BLaER1 treated with 17β-estradiol and CSF1 and Interleukin-3, amounts not matched to agents 10 nM and 100 nM (cell line): ENCODE data around the gene NKX1-2.

Experiments
- H3K27ac ChIP-seq, 11 experiments: shearing (Covaris generic); formaldehyde crosslinking; 2 replicates each; pipeline ENCODE4 v1.8.1; 2022
- H3K27me3 ChIP-seq, 11 experiments: shearing (Covaris generic); formaldehyde crosslinking; 2 replicates each; pipeline ENCODE4 v1.8.1; 2022
- H3K36me3 ChIP-seq, 11 experiments: shearing (Covaris generic); formaldehyde crosslinking; 2 replicates each; pipeline ENCODE4 v1.8.1; 2022
- H3K4me1 ChIP-seq, 10 experiments: shearing (Covaris generic); formaldehyde crosslinking; 2 replicates each; pipeline ENCODE4 v1.8.1; 2022
- H3K4me2 ChIP-seq, 11 experiments: shearing (Covaris generic); formaldehyde crosslinking; 2 replicates each; pipeline ENCODE4 v1.8.1; 2022
- H3K4me3 ChIP-seq, 10 experiments: shearing (Covaris generic); formaldehyde crosslinking; 2 replicates each; pipeline ENCODE4 v1.8.1; 2022
- H3K9ac ChIP-seq, 11 experiments: shearing (Covaris generic); formaldehyde crosslinking; 2 replicates each; pipeline ENCODE4 v1.8.1; 2022
- H3K9me3 ChIP-seq, 11 experiments: shearing (Covaris generic); formaldehyde crosslinking; replicated peaks in 1 of 11; 2 replicates each; pipeline ENCODE4 v1.8.1; 2022
- H4K20me1 ChIP-seq, 11 experiments: shearing (Covaris generic); formaldehyde crosslinking; 2 replicates each; pipeline ENCODE4 v1.8.1; 2022
- Cebpa-rat ChIP-seq, 11 experiments: shearing (Covaris generic); IDR thresholded peaks; 2 replicates each; pipeline ENCODE4 v1.8.1; 2022

The NKX1-2 gene

GRCh38 chr10:124429576-124429975 lies 20.3 kb downstream of the NKX1-2 start:
- H3K27me3 ChIP-seq: peaks cover 0 to 5% (median 0%) of the 10 kb centered on the region in 11 experiments; a peak in 2 of 22 replicates
- peaks cover 0 to 5% (median 0%) of the 10 kb centered on the region in 10 experiments; a peak in 1 of 20 replicates for H3K4me1 ChIP-seq
- no peaks in the 10 kb centered on the region for H4K20me1 ChIP-seq
- no peak overlapping the region for H3K9ac ChIP-seq
- H3K9me3 ChIP-seq: no peaks in the 10 kb centered on the region
- H3K36me3 ChIP-seq: no peaks in the 10 kb centered on the region
- no peak overlapping the region for H3K4me3 ChIP-seq
- TF ChIP-seq Cebpa-rat (IDR thresholded peaks at IDR 0.05): no peak
- no peak overlapping the region for H3K4me2 ChIP-seq
- no peak overlapping the region for H3K27ac ChIP-seq

DNA sequence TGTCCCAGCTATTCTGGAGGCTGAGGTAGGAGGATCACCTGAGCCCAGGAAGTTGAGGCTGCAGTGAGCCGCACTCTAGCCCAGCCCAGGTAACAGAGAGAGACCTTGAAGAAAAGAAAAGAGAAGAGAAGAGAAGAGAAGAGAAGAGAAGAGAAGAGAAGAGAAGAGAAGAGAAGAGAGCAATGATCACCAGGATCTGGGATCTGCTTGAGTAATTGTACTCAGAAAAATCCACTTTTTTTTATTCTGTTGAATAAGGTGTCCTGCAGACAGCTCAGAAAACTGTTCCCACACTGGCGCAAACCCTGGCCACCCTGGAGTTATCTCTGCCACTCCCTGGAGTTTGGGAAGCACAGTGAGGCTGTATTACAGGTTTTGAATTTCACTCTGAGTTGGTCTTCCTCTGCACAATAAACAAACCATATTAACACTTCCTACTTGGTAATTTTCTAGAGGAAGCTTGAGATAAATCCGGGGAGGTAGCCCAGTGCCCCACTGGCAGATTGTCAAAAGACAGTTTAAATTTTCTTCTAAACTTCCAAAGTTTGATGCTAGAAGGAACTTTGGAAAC lies 21.5 kb downstream of the NKX1-2 start:
- H3K9me3 ChIP-seq: no peaks in the 10 kb centered on the region
- no peak overlapping the region for H3K9ac ChIP-seq
- TF ChIP-seq Cebpa-rat (IDR thresholded peaks at IDR 0.05): no peak
- H3K27ac ChIP-seq: no peak overlapping the region
- H3K4me3 ChIP-seq: no peak overlapping the region
- H3K4me2 ChIP-seq: no peak overlapping the region
- H3K27me3 ChIP-seq: peaks cover 0 to 5% (median 0%) of the 10 kb centered on the region in 11 experiments; a peak in 2 of 22 replicates
- peaks cover 0 to 5% (median 0%) of the 10 kb centered on the region in 10 experiments; a peak in 1 of 20 replicates for H3K4me1 ChIP-seq
- no peaks in the 10 kb centered on the region for H4K20me1 ChIP-seq
- H3K36me3 ChIP-seq: no peaks in the 10 kb centered on the region

GRCh38 chr10:124425227-124425962 lies 24.4 kb downstream of the NKX1-2 start:
- Histone ChIP-seq H3K9ac (no peak overlapping the region), H3K4me2 (no peak overlapping the region), H3K9me3 (no peaks in the 10 kb centered on the region), H3K27ac (no peak overlapping the region), H3K4me1 (peaks cover 0 to 5% (median 0%) of the 10 kb centered on the region in 10 experiments; a peak in 1 of 20 replicates), H3K27me3 (no peaks in the 10 kb centered on the region; a peak in 2 of 22 replicates), H4K20me1 (no peaks in the 10 kb centered on the region), H3K4me3 (no peak overlapping the region), H3K36me3 (no peaks in the 10 kb centered on the region)
- no peak for TF ChIP-seq Cebpa-rat (IDR thresholded peaks at IDR 0.05)

GRCh38 chr10:124423813-124424212 lies 26.0 kb downstream of the NKX1-2 start:
- no peaks in the 10 kb centered on the region for H3K9me3 ChIP-seq
- no peak overlapping the region for H3K9ac ChIP-seq
- no peak for TF ChIP-seq Cebpa-rat (IDR thresholded peaks at IDR 0.05)
- no peaks in the 10 kb centered on the region for H3K36me3 ChIP-seq
- peaks cover 0 to 5% (median 0%) of the 10 kb centered on the region in 11 experiments; a peak in 3 of 22 replicates for H3K27me3 ChIP-seq
- no peak overlapping the region for H3K4me3 ChIP-seq
- no peak overlapping the region for H3K27ac ChIP-seq
- no peak overlapping the region for H3K4me2 ChIP-seq
- peaks cover 0 to 6% (median 5%) of the 10 kb centered on the region in 10 experiments; a peak in 7 of 20 replicates for H3K4me1 ChIP-seq
- H4K20me1 ChIP-seq: no peaks in the 10 kb centered on the region

- H3K4me3 ChIP-seq: no peak overlapping the region
- H3K9me3 ChIP-seq: no peaks in the 10 kb centered on the region
- H3K4me2 ChIP-seq: no peak overlapping the region
- H3K4me1 ChIP-seq: peaks cover 2 to 10% (median 6%) of the 10 kb centered on the region in 10 experiments
- H3K27me3 ChIP-seq: peaks cover 0 to 5% (median 0%) of the 10 kb centered on the region in 11 experiments; a peak in 3 of 22 replicates
- no peak overlapping the region for H3K9ac ChIP-seq
- H3K36me3 ChIP-seq: no peaks in the 10 kb centered on the region
- peaks cover 0 to 9% (median 2%) of the 10 kb centered on the region in 11 experiments; a peak in 10 of 22 replicates for H4K20me1 ChIP-seq
- no peak for TF ChIP-seq Cebpa-rat (IDR thresholded peaks at IDR 0.05)
- no peak overlapping the region for H3K27ac ChIP-seq
Observed at GRCh38 chr10:124422742-124423141, 27.1 kb downstream of the NKX1-2 start.

DNA sequence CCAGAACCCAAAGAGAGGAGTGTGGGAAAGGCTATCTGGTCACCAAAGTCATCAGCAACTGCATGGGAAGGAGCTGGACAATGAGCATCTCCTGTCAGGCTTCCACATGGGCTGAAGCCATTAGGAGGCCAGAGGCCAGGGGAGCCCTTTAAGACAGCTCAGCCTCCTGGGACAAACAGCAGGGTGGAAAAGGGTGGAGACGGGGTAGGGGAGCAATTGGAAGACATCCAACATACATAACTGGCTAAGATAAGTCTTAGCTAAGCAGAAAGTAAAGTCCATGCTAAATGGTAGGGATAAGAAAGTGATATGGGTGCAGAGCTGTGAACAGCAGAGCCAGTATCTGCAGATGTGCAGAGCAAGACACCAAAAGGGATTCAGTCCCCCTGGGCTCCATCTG lies 29.6 kb downstream of the NKX1-2 start:
- no peak overlapping the region for H3K27ac ChIP-seq
- TF ChIP-seq Cebpa-rat (IDR thresholded peaks at IDR 0.05): no peak
- H3K4me2 ChIP-seq: no peak overlapping the region
- H3K9me3 ChIP-seq: no peaks in the 10 kb centered on the region
- no peak overlapping the region for H3K4me3 ChIP-seq
- peaks cover 3 to 34% (median 24%) of the 10 kb centered on the region in 11 experiments; a peak in 15 of 22 replicates for H4K20me1 ChIP-seq
- peaks cover 12 to 20% (median 17%) of the 10 kb centered on the region in 10 experiments for H3K4me1 ChIP-seq
- H3K36me3 ChIP-seq: no peaks in the 10 kb centered on the region
- H3K27me3 ChIP-seq: peaks cover 0 to 5% (median 0%) of the 10 kb centered on the region in 11 experiments; a peak in 2 of 22 replicates
- H3K9ac ChIP-seq: no peak overlapping the region

GRCh38 chr10:124419635-124420034 lies 30.2 kb downstream of the NKX1-2 start:
- no peak overlapping the region for H3K27ac ChIP-seq

DNA sequence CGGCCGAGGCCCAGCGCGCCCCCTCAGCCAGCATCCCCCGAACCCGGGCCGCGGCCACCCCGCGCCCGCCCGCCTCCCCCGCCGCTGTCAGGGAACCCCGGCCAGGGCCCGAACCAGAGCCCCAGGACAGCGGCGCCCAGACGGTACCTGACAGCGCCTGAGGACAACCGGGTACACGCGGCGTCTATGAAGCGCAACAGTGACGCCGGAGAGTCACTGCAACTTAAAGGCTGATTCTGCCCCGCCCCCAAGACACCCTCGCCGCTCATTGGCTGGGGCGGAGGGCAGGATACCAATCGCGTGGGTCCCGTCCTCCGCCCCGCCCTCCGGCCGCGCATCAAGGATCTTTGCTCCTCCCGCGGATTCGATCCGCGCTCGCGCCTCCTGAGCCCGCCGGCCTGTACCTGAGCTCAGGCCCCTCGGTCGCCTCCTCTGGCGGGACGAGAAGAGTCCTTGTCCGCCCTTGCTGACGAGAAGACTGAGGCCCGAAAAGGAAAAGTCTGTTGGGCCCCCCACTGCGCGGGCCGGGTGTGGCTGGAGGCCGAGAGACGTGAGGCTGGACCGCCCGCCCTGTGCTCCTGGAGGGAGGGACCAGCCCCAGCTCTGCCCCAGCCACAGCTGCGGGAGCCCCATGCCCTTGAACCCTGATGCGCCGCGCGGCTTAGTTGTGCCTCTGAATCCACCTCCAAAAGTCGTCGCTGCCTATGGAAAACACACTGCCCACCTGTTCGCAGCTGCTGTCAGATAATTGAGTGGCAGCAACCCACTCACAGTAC lies 30.9 kb downstream of the NKX1-2 start, which contains the start of gene OAT:
OAT (minus strand) TSS at position 198 of the 776 bp plus-strand sequence. CDS start 6,752 bp downstream, outside the sequence.
- Histone ChIP-seq H3K27ac (peak within 1 kb of the TSS; percentile 49 to 78 (median 65); a peak in 21 of 22 replicates), H3K36me3 (no peaks in the 10 kb centered on the region), H3K4me1 (peaks cover 12 to 33% (median 17%) of the 10 kb centered on the region in 10 experiments), H4K20me1 (peaks cover 3 to 47% (median 31%) of the 10 kb centered on the region in 11 experiments; a peak in 16 of 22 replicates), H3K9ac (peak within 1 kb of the TSS; percentile 73 to 88 (median 82)), H3K27me3 (peaks cover 0 to 5% (median 0%) of the 10 kb centered on the region in 11 experiments; a peak in 2 of 22 replicates), H3K4me3 (peak within 1 kb of the TSS; percentile 79 to 91 (median 84)), H3K9me3 (no peaks in the 10 kb centered on the region), H3K4me2 (peak within 1 kb of the TSS; percentile 70 to 92 (median 87))
- no peak for TF ChIP-seq Cebpa-rat (IDR thresholded peaks at IDR 0.05)

More at GRCh38 chr10:124419635-124420034, 30.2 kb downstream of the NKX1-2 start:
- Histone ChIP-seq H3K4me3 (no peak overlapping the region; a peak in 1 of 20 replicates), H4K20me1 (peaks cover 3 to 40% (median 28%) of the 10 kb centered on the region in 11 experiments; a peak in 16 of 22 replicates), H3K9me3 (no peaks in the 10 kb centered on the region), H3K36me3 (no peaks in the 10 kb centered on the region), H3K4me2 (peak overlapping the region; percentile 70 to 92 (median 87); a peak in 19 of 22 replicates), H3K4me1 (peaks cover 12 to 26% (median 17%) of the 10 kb centered on the region in 10 experiments), H3K9ac (no peak overlapping the region), H3K27me3 (peaks cover 0 to 5% (median 0%) of the 10 kb centered on the region in 11 experiments; a peak in 2 of 22 replicates)
- no peak for TF ChIP-seq Cebpa-rat (IDR thresholded peaks at IDR 0.05)
